GM06990 (cell line): ENCODE results near the gene ZNF511.
A peak's percentile ranks its signal among the peaks of the same experiment; 100 is the strongest.

Experiments used
- DNase-seq: peaks from one replicate; pipeline ENCODE4 v3.0.0-alpha.2; 2011; ENCODE audit not compliant: insufficient read length; ENCODE audit errors: extremely low read depth
- H3K27me3 ChIP-seq: replicated peaks from 2 replicates; pipeline ENCODE4 v1.6.0; 2011; ENCODE audit warnings: low read length; ENCODE audit not compliant: control insufficient read depth, insufficient read depth
- H3K36me3 ChIP-seq: 2 replicates; pipeline ENCODE4 v1.5.1; 2011; ENCODE audit warnings: low read length; ENCODE audit not compliant: control insufficient read depth, insufficient read depth
- H3K4me3 ChIP-seq: replicated peaks from 2 replicates; pipeline ENCODE4 v1.5.1; 2011; ENCODE audit warnings: low read depth, mild to moderate bottlenecking, control low read depth, low read length
- CTCF ChIP-seq: IDR thresholded peaks from 2 replicates; pipeline ENCODE4 v1.5.1; 2011; ENCODE audit warnings: low read length, control low read depth, mild to moderate bottlenecking, inconsistent platforms; ENCODE audit not compliant: insufficient read depth, poor library complexity, severe bottlenecking

Gene ZNF511

GRCh38 chr10:133335246-133336117 lies 26.8 kb downstream of the ZNF511 start:
- Histone ChIP-seq H3K36me3 (no peaks in the 10 kb centered on the region), H3K4me3 (peak overlapping the region; percentile 18; the same call in 1 of the 2 replicates), H3K27me3 (no peaks in the 10 kb centered on the region)
- TF ChIP-seq CTCF: no peak
- no peak for DNase-seq

GRCh38 chr10:133336118-133336576 lies 27.4 kb downstream of the ZNF511 start:
- Histone ChIP-seq H3K27me3 (no peaks in the 10 kb centered on the region), H3K4me3 (no peak overlapping the region), H3K36me3 (no peaks in the 10 kb centered on the region)
- no peak for DNase-seq
- no peak for TF ChIP-seq CTCF

GRCh38 chr10:133336577-133337369 lies 28.1 kb downstream of the ZNF511 start, which contains the start of gene CALY:
CALY (minus strand) TSS chr10:133336896; CDS start chr10:133328989, 7,907 bp downstream.
- no peaks in the 10 kb centered on the region for H3K36me3 ChIP-seq
- H3K27me3 ChIP-seq: no peaks in the 10 kb centered on the region
- peak; percentile 54 for DNase-seq
- TF ChIP-seq CTCF: no peak
- no peak within 1 kb of the TSS for H3K4me3 ChIP-seq

- TF ChIP-seq CTCF: no peak
- Histone ChIP-seq H3K4me3 (no peak overlapping the region), H3K36me3 (no peaks in the 10 kb centered on the region), H3K27me3 (no peaks in the 10 kb centered on the region)
- no peak for DNase-seq
Observed at GRCh38 chr10:133337370-133337725, 28.6 kb downstream of the ZNF511 start.

- no peaks in the 10 kb centered on the region for H3K36me3 ChIP-seq
- no peaks in the 10 kb centered on the region for H3K27me3 ChIP-seq
- no peak for DNase-seq
- no peak overlapping the region for H3K4me3 ChIP-seq
- TF ChIP-seq CTCF: no peak
Observed at GRCh38 chr10:133338080-133339071, 29.7 kb downstream of the ZNF511 start.
